K562 (cell line): Measurements from ENCODE around the gene MEGF11. TPM values are rescaled to one million over a fixed set of nuclear protein-coding genes. Genes with fewer than 3 reads are reported as not detected.

Source experiments
- CSDE1 ChIP-seq, 2 experiments: fragments of 450-650 bp; IDR thresholded peaks; 2 replicates each; pipeline ENCODE4 v1.6.1; 2016; ENCODE audit warnings: mild to moderate bottlenecking in 1 of 2
- NFIC ChIP-seq: fragments of 450-650 bp; IDR thresholded peaks from 2 replicates; pipeline ENCODE4 v1.6.1; 2017; ENCODE audit warnings: mild to moderate bottlenecking, inconsistent platforms
- polyA plus RNA-seq, 8 experiments: library from polyadenylated mRNA; depleted of rRNA in 4 of 8; stranded (reverse) in 5 of 8; unstranded in 3 of 8; fragments of >200 nt; fragmentation: Nextera tagmentation in 2 of 8; fragmentation: Illumina TruSeq in 1 of 8; extraction: Ambion mirVana in 2 of 8; extraction: Trizol in 1 of 8; gene quantifications; 2 replicates each; pipeline versions ENCODE4 v1.2.1 to v1.2.3, GENCODE V29; 2011 to 2014; ENCODE audit warnings: inconsistent platforms in 1 of 8, missing spikeins in 1 of 8
- total RNA-seq, 7 experiments: library from RNA; depleted of rRNA in 6 of 7; stranded (reverse); fragments of >200 nt in 6 of 7; fragmentation: Illumina TruSeq in 2 of 7; extraction: Trizol in 2 of 7; gene quantifications; 2 replicates each; pipeline versions ENCODE4 v1.2.1 to v1.2.3, GENCODE V29; 2011 to 2021; ENCODE audit warnings: low replicate concordance in 1 of 7
- TF ChIP-seq, protein P1 (sequence below), 2 experiments: fragments of 450-650 bp; IDR thresholded peaks; 2 replicates each; pipeline ENCODE4 v1.6.1; 2018; ENCODE audit warnings: mild to moderate bottlenecking in 2 of 2, low read depth in 1 of 2; ENCODE audit not compliant: partially characterized antibody in 2 of 2
- TF ChIP-seq, protein P2 (sequence below): sonication (generic); formaldehyde crosslinking; IDR thresholded peaks from 2 replicates; pipeline ENCODE4 v1.8.1; 2023; ENCODE audit warnings: missing genetic modification reagents, mild to moderate bottlenecking, borderline replicate concordance

MEGF11 gene
- total and polyA plus RNA-seq, 9 of the 15 experiments (the other 6 are each of a cell fraction or from before 2014, with no cell fraction given): 0.06 to 0.23 (median 0.20) TPM; not detected in 6

DNA sequence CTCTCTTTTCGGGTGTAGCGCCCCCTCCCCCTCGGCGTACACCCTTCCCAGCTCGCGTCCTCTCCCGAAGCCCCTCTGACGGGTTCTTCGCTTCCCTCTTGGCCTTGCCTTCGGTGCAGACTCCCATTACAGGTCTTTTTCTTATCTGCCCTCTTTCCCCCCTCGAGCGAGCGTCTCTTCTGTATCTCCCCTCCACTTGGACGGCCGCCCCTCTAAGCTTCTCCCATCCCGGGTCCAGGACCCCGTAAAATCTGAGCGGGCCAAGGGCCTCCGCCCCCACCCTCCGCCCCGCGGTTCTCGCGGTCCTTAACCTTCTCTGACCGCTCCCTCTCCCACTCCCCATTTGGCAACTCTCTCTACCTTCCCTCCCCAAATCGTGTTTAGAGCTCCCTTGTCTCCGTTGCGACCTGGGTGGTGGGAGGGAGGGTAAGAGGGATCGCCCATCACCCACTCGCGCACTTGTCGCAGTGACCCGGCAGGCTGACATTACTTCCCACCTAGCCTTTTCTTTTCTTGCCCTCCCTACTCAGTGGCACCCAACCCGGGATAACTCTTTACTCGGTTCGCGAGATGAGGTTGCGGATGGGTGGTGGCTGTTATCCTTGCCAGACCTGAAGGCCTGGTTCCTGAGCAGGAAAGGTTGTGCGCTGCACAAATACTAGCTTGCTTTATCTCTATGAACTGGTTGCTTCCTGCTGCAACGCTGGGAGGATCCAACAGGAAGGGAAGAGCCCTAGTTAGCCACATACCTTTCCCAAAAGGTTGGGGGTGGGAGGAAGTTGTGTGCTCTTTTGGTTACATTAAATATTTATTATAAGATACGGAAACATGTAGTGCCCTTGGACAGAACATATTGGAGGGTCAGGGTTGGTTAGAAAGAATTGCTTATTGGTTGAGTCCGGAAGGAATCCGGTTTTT lies 383.3 kb downstream of the MEGF11 start (continued):
- TF ChIP-seq, protein P1, sequence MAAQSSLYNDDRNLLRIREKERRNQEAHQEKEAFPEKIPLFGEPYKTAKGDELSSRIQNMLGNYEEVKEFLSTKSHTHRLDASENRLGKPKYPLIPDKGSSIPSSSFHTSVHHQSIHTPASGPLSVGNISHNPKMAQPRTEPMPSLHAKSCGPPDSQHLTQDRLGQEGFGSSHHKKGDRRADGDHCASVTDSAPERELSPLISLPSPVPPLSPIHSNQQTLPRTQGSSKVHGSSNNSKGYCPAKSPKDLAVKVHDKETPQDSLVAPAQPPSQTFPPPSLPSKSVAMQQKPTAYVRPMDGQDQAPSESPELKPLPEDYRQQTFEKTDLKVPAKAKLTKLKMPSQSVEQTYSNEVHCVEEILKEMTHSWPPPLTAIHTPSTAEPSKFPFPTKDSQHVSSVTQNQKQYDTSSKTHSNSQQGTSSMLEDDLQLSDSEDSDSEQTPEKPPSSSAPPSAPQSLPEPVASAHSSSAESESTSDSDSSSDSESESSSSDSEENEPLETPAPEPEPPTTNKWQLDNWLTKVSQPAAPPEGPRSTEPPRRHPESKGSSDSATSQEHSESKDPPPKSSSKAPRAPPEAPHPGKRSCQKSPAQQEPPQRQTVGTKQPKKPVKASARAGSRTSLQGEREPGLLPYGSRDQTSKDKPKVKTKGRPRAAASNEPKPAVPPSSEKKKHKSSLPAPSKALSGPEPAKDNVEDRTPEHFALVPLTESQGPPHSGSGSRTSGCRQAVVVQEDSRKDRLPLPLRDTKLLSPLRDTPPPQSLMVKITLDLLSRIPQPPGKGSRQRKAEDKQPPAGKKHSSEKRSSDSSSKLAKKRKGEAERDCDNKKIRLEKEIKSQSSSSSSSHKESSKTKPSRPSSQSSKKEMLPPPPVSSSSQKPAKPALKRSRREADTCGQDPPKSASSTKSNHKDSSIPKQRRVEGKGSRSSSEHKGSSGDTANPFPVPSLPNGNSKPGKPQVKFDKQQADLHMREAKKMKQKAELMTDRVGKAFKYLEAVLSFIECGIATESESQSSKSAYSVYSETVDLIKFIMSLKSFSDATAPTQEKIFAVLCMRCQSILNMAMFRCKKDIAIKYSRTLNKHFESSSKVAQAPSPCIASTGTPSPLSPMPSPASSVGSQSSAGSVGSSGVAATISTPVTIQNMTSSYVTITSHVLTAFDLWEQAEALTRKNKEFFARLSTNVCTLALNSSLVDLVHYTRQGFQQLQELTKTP (IDR thresholded peaks at IDR 0.05; ENCODE audit: low read depth in 1 of 2, partially characterized antibody in 2 of 2): no peak
- TF ChIP-seq, protein P2, sequence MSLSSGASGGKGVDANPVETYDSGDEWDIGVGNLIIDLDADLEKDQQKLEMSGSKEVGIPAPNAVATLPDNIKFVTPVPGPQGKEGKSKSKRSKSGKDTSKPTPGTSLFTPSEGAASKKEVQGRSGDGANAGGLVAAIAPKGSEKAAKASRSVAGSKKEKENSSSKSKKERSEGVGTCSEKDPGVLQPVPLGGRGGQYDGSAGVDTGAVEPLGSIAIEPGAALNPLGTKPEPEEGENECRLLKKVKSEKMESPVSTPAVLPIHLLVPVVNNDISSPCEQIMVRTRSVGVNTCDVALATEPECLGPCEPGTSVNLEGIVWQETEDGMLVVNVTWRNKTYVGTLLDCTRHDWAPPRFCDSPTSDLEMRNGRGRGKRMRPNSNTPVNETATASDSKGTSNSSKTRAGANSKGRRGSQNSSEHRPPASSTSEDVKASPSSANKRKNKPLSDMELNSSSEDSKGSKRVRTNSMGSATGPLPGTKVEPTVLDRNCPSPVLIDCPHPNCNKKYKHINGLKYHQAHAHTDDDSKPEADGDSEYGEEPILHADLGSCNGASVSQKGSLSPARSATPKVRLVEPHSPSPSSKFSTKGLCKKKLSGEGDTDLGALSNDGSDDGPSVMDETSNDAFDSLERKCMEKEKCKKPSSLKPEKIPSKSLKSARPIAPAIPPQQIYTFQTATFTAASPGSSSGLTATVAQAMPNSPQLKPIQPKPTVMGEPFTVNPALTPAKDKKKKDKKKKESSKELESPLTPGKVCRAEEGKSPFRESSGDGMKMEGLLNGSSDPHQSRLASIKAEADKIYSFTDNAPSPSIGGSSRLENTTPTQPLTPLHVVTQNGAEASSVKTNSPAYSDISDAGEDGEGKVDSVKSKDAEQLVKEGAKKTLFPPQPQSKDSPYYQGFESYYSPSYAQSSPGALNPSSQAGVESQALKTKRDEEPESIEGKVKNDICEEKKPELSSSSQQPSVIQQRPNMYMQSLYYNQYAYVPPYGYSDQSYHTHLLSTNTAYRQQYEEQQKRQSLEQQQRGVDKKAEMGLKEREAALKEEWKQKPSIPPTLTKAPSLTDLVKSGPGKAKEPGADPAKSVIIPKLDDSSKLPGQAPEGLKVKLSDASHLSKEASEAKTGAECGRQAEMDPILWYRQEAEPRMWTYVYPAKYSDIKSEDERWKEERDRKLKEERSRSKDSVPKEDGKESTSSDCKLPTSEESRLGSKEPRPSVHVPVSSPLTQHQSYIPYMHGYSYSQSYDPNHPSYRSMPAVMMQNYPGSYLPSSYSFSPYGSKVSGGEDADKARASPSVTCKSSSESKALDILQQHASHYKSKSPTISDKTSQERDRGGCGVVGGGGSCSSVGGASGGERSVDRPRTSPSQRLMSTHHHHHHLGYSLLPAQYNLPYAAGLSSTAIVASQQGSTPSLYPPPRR (CRISPR knock-in tag): no peak
- TF ChIP-seq NFIC (0 out of 2 replicates have a peak, but pooled peaks have one; percentile 3), CSDE1 (IDR thresholded peaks at IDR 0.05) (no peak)
